ENCODE results near the gene KLF6. TPM values are rescaled to one million over a fixed set of nuclear protein-coding genes. Genes with fewer than 3 reads are reported as not detected.

KLF6 gene
- polyA plus RNA-seq, 1 donor from 2014 or later: 10.4 TPM

DNA sequence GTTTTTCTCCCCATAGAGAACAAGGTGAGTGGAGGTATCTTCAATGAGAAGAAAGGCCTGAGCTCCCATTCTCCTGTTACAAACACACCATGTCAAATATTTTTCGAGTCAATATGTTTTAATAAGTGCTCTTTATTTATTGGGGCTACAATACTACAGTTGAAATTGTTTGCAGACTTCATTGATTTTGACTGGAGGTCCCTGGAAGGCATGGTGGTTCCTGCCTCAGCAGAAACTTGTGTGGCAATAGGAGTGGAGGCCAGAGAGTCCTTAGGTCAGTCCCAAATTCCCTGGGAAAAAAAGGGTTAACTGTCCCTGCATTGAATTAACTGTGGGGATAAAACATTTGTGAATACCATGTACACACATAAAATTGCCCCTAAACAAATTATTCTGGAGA lies 22.7 kb downstream of the KLF6 start:
- Histone ChIP-seq H3K9me3 (ENCODE audit: low read length) (no peaks in the 10 kb centered on the region), H3F3A (ENCODE audit: insufficient read depth, low read length, poor library complexity, severe bottlenecking) (no peaks in the 10 kb centered on the region), H3K27ac (ENCODE audit: low read length) (no peak overlapping the region), H3K9ac (ENCODE audit: low read length) (no peak overlapping the region), H4K20me1 (ENCODE audit: insufficient read depth) (no peaks in the 10 kb centered on the region), H3K27me3 (ENCODE audit: insufficient read depth, low read depth, low read length) (no peaks in the 10 kb centered on the region), H2AFZ (ENCODE audit: low read depth, low read length) (no peak overlapping the region), H3K4me3 (ENCODE audit: low read length) (no peak overlapping the region), H3K79me2 (replicated peaks; ENCODE audit: insufficient read depth, low read length) (no peaks in the 10 kb centered on the region), H3K9me2 (ENCODE audit: insufficient read depth, low read length) (no peaks in the 10 kb centered on the region), H3K36me3 (ENCODE audit: insufficient read depth, low read length) (no peaks in the 10 kb centered on the region), H3K4me2 (ENCODE audit: low read length) (no peak overlapping the region)
- TF ChIP-seq RAD21 (conservative IDR thresholded peaks at IDR 0.05) (no peak), MXI1 (conservative IDR thresholded peaks at IDR 0.05; ENCODE audit: poor library complexity, severe bottlenecking) (no peak), POLR2AphosphoS5 (IDR thresholded peaks at IDR 0.05) (no peak), EZH2 (IDR thresholded peaks at IDR 0.05; ENCODE audit: borderline replicate concordance, insufficient read depth, low read length, poor library complexity, severe bottlenecking) (no peak), SMC3 (conservative IDR thresholded peaks at IDR 0.05; ENCODE audit: poor library complexity) (no peak), EP300 (conservative IDR thresholded peaks at IDR 0.05; ENCODE audit: poor library complexity, severe bottlenecking) (no peak), TAF1 (IDR thresholded peaks at IDR 0.05; ENCODE audit: low read depth) (no peak)
- TF ChIP-seq, protein P1, sequence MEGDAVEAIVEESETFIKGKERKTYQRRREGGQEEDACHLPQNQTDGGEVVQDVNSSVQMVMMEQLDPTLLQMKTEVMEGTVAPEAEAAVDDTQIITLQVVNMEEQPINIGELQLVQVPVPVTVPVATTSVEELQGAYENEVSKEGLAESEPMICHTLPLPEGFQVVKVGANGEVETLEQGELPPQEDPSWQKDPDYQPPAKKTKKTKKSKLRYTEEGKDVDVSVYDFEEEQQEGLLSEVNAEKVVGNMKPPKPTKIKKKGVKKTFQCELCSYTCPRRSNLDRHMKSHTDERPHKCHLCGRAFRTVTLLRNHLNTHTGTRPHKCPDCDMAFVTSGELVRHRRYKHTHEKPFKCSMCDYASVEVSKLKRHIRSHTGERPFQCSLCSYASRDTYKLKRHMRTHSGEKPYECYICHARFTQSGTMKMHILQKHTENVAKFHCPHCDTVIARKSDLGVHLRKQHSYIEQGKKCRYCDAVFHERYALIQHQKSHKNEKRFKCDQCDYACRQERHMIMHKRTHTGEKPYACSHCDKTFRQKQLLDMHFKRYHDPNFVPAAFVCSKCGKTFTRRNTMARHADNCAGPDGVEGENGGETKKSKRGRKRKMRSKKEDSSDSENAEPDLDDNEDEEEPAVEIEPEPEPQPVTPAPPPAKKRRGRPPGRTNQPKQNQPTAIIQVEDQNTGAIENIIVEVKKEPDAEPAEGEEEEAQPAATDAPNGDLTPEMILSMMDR (IDR thresholded peaks at IDR 0.05; ENCODE audit: poor library complexity, severe bottlenecking): no peak
- TF ChIP-seq, protein P2, sequence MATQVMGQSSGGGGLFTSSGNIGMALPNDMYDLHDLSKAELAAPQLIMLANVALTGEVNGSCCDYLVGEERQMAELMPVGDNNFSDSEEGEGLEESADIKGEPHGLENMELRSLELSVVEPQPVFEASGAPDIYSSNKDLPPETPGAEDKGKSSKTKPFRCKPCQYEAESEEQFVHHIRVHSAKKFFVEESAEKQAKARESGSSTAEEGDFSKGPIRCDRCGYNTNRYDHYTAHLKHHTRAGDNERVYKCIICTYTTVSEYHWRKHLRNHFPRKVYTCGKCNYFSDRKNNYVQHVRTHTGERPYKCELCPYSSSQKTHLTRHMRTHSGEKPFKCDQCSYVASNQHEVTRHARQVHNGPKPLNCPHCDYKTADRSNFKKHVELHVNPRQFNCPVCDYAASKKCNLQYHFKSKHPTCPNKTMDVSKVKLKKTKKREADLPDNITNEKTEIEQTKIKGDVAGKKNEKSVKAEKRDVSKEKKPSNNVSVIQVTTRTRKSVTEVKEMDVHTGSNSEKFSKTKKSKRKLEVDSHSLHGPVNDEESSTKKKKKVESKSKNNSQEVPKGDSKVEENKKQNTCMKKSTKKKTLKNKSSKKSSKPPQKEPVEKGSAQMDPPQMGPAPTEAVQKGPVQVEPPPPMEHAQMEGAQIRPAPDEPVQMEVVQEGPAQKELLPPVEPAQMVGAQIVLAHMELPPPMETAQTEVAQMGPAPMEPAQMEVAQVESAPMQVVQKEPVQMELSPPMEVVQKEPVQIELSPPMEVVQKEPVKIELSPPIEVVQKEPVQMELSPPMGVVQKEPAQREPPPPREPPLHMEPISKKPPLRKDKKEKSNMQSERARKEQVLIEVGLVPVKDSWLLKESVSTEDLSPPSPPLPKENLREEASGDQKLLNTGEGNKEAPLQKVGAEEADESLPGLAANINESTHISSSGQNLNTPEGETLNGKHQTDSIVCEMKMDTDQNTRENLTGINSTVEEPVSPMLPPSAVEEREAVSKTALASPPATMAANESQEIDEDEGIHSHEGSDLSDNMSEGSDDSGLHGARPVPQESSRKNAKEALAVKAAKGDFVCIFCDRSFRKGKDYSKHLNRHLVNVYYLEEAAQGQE (IDR thresholded peaks at IDR 0.05; ENCODE audit: borderline replicate concordance): no peak

DNA sequence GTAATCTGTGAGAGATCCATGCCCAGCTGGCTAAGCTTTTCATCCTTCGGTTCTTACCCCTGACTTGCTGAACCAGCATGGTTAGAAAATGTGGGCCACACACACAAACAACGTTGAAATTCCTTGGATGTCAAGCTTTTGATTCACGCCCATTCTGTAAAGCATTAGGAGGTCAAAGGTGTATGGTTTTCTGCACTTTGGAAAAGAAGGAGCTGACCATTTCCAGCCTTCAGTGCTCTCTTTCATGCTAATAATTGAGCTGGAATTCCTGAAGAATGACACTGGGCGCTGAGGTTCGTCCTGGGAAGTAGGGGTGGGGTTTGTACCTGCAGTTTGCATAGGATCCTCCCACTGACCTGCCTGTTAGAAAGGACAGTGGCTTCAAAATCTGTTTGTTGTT lies 23.1 kb downstream of the KLF6 start:
- no peak overlapping the region for H3K27ac ChIP-seq (ENCODE audit: low read length)
- TF ChIP-seq EP300 (conservative IDR thresholded peaks at IDR 0.05; ENCODE audit: poor library complexity, severe bottlenecking) (no peak), POLR2AphosphoS5 (IDR thresholded peaks at IDR 0.05) (no peak), SMC3 (conservative IDR thresholded peaks at IDR 0.05; ENCODE audit: poor library complexity) (no peak), TAF1 (IDR thresholded peaks at IDR 0.05; ENCODE audit: low read depth) (no peak), MXI1 (conservative IDR thresholded peaks at IDR 0.05; ENCODE audit: poor library complexity, severe bottlenecking) (no peak), RAD21 (conservative IDR thresholded peaks at IDR 0.05) (no peak), EZH2 (IDR thresholded peaks at IDR 0.05; ENCODE audit: borderline replicate concordance, insufficient read depth, low read length, poor library complexity, severe bottlenecking) (no peak)
- TF ChIP-seq, protein P2 (IDR thresholded peaks at IDR 0.05; ENCODE audit: borderline replicate concordance): no peak
- TF ChIP-seq, protein P1 (IDR thresholded peaks at IDR 0.05; ENCODE audit: poor library complexity, severe bottlenecking): no peak
- H3K36me3 ChIP-seq (ENCODE audit: insufficient read depth, low read length): no peaks in the 10 kb centered on the region
- H3K9me2 ChIP-seq (ENCODE audit: insufficient read depth, low read length): no peaks in the 10 kb centered on the region
- no peaks in the 10 kb centered on the region for H3K27me3 ChIP-seq (ENCODE audit: insufficient read depth, low read depth, low read length)
- no peak overlapping the region for H3K4me3 ChIP-seq (ENCODE audit: low read length)
- H3F3A ChIP-seq (ENCODE audit: insufficient read depth, low read length, poor library complexity, severe bottlenecking): no peaks in the 10 kb centered on the region
- no peaks in the 10 kb centered on the region for H4K20me1 ChIP-seq (ENCODE audit: insufficient read depth)
- no peak overlapping the region for H2AFZ ChIP-seq (ENCODE audit: low read depth, low read length)
- no peaks in the 10 kb centered on the region for H3K9me3 ChIP-seq (ENCODE audit: low read length)
- H3K4me2 ChIP-seq (ENCODE audit: low read length): no peak overlapping the region
- no peaks in the 10 kb centered on the region for H3K79me2 ChIP-seq (replicated peaks; ENCODE audit: insufficient read depth, low read length)
- H3K9ac ChIP-seq (ENCODE audit: low read length): no peak overlapping the region

Data from neural cell (in vitro differentiated cells).